ENCODE data around the gene GNAI2.

- TF ChIP-seq EP300 (IDR thresholded peaks at IDR 0.05; ENCODE audit: borderline replicate concordance) (no peak), YY1 (IDR thresholded peaks at IDR 0.05; ENCODE audit: low read depth) (no peak), REST (IDR thresholded peaks at IDR 0.05; ENCODE audit: low read depth) (no peak), TAF1 (IDR thresholded peaks at IDR 0.05; ENCODE audit: low read depth) (no peak), EGR1 (IDR thresholded peaks at IDR 0.05) (no peak), FOXM1 (IDR thresholded peaks at IDR 0.05; ENCODE audit: borderline replicate concordance, low read depth) (no peak), CEBPB (IDR thresholded peaks at IDR 0.05) (no peak), RAD21 (IDR thresholded peaks at IDR 0.05; ENCODE audit: low read depth) (no peak), NFIC (IDR thresholded peaks at IDR 0.05) (no peak)
- TF ChIP-seq, protein P1, sequence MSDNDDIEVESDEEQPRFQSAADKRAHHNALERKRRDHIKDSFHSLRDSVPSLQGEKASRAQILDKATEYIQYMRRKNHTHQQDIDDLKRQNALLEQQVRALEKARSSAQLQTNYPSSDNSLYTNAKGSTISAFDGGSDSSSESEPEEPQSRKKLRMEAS (IDR thresholded peaks at IDR 0.05): no peak
These were observed 39.4 kb downstream of the GNAI2 start for GRCh38 chr3:50275141-50275995.
